ENCODE measurements around the gene MON2.

The MON2 gene

DNA sequence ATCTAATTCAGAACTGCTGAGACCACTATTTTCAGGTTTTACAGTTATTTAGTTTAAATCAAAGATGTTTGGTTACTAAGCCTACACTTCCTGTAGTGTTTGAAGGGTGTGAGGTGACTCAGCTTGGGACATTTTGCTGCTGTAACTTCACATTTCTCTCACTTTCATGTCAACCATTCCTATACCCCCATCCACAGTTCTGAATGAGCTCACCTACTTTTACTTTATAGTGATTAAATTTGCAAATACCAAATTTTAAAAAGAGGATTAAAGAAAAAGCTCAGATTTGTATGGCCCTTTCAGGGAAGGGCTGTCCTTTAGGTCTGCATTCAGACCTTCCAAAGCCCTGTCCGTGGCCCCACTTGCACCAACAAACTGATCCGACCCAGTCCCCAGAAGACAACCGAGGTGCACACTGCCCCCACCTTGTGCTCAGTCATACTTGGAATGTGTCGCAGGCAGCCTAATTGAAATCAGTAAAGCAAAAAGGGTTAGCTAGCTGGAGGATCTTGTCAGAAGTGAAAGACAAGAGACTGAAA, 174.4 kb downstream of the MON2 start:
- DNase-seq (ENCODE audit: low read depth), result no peak
- H3K4me3 ChIP-seq (ENCODE audit: low read depth, low read length), result no peak overlapping the region
- TF ChIP-seq MYC (IDR thresholded peaks at IDR 0.05; ENCODE audit: low read depth, low read length) (no peak), POLR2A (IDR thresholded peaks at IDR 0.05; ENCODE audit: extremely low read depth, insufficient read length) (no peak)
- TF ChIP-seq, protein P1, sequence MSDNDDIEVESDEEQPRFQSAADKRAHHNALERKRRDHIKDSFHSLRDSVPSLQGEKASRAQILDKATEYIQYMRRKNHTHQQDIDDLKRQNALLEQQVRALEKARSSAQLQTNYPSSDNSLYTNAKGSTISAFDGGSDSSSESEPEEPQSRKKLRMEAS (IDR thresholded peaks at IDR 0.05; ENCODE audit: low read depth, low read length), result no peak

DNA sequence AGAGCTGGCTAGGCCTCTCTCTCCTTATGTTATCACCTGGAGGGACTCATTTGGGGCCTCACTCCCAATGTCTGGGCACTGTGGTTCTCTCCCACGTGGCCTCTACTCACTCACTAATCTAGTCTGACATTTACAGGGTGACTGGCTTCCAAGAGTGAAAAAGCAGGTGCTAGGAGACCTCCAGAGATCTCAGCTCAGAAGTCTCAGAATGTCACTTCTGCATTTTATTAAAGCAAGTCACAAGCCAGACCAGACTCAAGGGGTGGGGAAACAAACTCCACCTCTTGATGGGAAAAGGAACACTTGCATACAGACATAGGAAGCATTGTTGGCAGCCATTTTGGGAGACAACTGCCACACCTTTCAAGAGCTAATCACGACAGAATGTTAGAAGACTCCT, 175.9 kb downstream of the MON2 start:
- 0 out of 2 replicates have a peak, but pooled peaks have one; percentile 18 for TF ChIP-seq MYC (IDR thresholded peaks at IDR 0.05; ENCODE audit: low read depth, low read length)
- TF ChIP-seq, protein P2, sequence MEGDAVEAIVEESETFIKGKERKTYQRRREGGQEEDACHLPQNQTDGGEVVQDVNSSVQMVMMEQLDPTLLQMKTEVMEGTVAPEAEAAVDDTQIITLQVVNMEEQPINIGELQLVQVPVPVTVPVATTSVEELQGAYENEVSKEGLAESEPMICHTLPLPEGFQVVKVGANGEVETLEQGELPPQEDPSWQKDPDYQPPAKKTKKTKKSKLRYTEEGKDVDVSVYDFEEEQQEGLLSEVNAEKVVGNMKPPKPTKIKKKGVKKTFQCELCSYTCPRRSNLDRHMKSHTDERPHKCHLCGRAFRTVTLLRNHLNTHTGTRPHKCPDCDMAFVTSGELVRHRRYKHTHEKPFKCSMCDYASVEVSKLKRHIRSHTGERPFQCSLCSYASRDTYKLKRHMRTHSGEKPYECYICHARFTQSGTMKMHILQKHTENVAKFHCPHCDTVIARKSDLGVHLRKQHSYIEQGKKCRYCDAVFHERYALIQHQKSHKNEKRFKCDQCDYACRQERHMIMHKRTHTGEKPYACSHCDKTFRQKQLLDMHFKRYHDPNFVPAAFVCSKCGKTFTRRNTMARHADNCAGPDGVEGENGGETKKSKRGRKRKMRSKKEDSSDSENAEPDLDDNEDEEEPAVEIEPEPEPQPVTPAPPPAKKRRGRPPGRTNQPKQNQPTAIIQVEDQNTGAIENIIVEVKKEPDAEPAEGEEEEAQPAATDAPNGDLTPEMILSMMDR (IDR thresholded peaks at IDR 0.05; ENCODE audit: low read depth, low read length), result no peak
- no peak overlapping the region for H3K4me3 ChIP-seq (ENCODE audit: low read depth, low read length)
- peak; percentile 15 for DNase-seq (ENCODE audit: low read depth)

DNA sequence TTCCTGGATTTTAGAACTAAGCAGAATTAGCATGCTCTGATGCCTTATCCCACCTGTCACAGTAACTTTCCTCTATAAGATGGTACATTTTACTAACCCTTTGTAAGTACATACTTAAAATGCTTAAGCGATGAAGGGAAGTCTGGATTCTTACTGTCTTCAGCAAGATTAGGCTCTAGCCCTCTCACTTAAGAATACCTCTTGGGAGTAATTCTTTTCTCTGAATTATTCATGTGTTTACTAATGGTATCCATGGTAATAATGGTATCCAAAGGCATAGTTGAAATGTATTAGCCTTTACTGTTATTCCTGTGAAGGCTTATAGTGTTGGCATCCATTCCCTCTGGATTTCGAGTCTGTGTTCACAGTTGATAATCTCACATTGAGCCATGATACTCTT, 176.9 kb downstream of the MON2 start:
- TF ChIP-seq, protein P2 (IDR thresholded peaks at IDR 0.05; ENCODE audit: low read depth, low read length), result no peak
- TF ChIP-seq POLR2A (IDR thresholded peaks at IDR 0.05; ENCODE audit: extremely low read depth, insufficient read length) (no peak), MYC (IDR thresholded peaks at IDR 0.05; ENCODE audit: low read depth, low read length) (no peak)
- TF ChIP-seq, protein P1 (IDR thresholded peaks at IDR 0.05; ENCODE audit: low read depth, low read length), result no peak
- DNase-seq (ENCODE audit: low read depth), result no peak
- H3K4me3 ChIP-seq (ENCODE audit: low read depth, low read length), result no peak overlapping the region

DNA sequence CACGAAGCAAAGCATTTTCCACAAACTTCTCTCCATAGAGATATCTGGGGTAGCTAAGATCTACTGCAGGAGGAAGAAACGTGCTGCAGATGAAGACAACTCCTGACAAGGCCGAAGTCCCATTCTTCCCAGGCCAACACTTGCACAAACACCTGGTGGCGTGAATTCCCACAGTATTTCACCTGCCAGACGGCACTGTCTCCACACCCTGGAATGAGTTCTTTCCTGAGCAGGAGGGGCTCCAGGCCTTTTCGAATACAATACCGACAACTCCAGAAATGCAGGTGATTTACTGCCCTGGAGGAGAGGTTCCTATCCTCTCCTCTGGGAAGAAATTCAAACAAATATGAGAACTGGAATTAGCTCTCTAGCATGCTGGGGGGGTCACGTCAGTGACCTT, 179.9 kb downstream of the MON2 start:
- no peak for TF ChIP-seq MYC (IDR thresholded peaks at IDR 0.05; ENCODE audit: low read depth, low read length)
- TF ChIP-seq, protein P1 (IDR thresholded peaks at IDR 0.05; ENCODE audit: low read depth, low read length), result no peak
- no peak for TF ChIP-seq POLR2A (IDR thresholded peaks at IDR 0.05; ENCODE audit: extremely low read depth, insufficient read length)
- TF ChIP-seq, protein P2 (IDR thresholded peaks at IDR 0.05; ENCODE audit: low read depth, low read length), result no peak
- no peak overlapping the region for H3K4me3 ChIP-seq (ENCODE audit: low read depth, low read length)
- no peak for DNase-seq (ENCODE audit: low read depth)

DNA sequence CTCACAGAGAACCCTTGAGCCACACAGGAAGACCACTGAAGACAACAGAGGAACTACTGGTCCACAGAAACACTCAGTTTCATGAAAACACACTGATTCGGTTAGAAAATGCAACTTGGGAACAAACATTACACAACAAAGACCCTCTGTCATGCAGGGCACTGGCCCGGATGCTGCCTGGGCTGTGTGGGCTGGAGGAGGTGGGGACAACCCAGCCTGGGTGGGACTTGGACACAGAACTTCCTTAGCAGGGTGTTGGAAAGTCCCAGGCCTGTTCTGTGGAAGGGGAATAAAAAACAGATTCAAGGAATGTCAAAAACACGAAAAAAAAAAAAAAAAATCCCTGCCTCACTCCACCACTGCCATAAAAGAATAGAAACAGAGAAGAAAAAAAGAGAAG, 181.0 kb downstream of the MON2 start:
- TF ChIP-seq, protein P2 (IDR thresholded peaks at IDR 0.05; ENCODE audit: low read depth, low read length), result no peak
- TF ChIP-seq, protein P1 (IDR thresholded peaks at IDR 0.05; ENCODE audit: low read depth, low read length), result no peak
- TF ChIP-seq MYC (IDR thresholded peaks at IDR 0.05; ENCODE audit: low read depth, low read length) (no peak), POLR2A (IDR thresholded peaks at IDR 0.05; ENCODE audit: extremely low read depth, insufficient read length) (no peak)
- DNase-seq (ENCODE audit: low read depth), result no peak
- H3K4me3 ChIP-seq (ENCODE audit: low read depth, low read length), result no peak overlapping the region

DNA sequence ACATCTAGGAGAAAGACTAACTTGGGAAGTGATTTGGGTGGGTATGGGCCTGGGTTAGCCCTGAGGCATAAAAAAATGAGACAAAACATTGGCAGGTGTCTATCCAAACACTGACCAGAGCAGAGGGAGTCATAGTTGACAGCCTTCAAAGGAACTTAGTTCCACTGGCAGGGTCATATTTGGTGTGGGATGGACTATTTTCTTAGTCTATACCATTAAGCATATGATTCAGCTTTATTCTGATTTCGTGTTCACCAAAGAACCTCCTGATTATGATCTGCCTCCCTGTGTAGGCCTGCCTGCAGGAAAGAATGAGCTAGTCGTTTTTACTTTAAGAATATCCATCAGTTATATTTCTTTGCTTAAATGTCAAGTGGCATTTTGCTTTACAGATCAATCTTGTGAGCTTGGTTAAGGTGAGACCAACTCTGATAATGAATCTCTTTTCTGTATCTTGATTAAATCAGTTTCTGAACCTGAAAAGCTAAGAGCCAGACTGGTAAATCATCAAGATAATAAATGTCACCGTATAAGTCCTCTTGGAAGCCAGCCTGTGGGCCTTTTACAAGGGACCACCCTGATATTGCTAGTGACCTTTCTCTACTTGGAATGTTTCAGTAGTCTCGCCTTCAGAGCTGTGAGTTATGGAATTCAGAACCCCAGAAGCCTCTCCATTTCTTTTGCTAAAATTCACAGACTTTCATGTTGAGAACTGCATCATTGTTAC, 182.9 kb downstream of the MON2 start:
- TF ChIP-seq, protein P1 (IDR thresholded peaks at IDR 0.05; ENCODE audit: low read depth, low read length), result no peak
- TF ChIP-seq MYC (IDR thresholded peaks at IDR 0.05; ENCODE audit: low read depth, low read length), result no peak
- no peak for TF ChIP-seq POLR2A (IDR thresholded peaks at IDR 0.05; ENCODE audit: extremely low read depth, insufficient read length)
- TF ChIP-seq, protein P2 (IDR thresholded peaks at IDR 0.05; ENCODE audit: low read depth, low read length), result no peak
- no peak for DNase-seq (ENCODE audit: low read depth)
- H3K4me3 ChIP-seq (ENCODE audit: low read depth, low read length), result no peak overlapping the region
